Measurements from ENCODE around the gene DSCAML1.

DSCAML1 gene

GRCh38 chr11:117631336-117632140 lies 165.5 kb downstream of the DSCAML1 start:
- in situ Hi-C loops (cut with HindIII; ENCODE audit: low pct_ligation_motif_present, low sequenced_read_pairs): no loop called here
- DNase-seq: no peak
- Histone ChIP-seq H3K36me3 (replicated peaks) (no peaks in the 10 kb centered on the region), H3K27ac (no peak overlapping the region), H3K27me3 (replicated peaks) (no peaks in the 10 kb centered on the region), H3K4me3 (ENCODE audit: low read depth, low read length) (no peak overlapping the region)
- TF ChIP-seq CTCF (IDR thresholded peaks at IDR 0.05; ENCODE audit: low read depth, low read length, missing control alignments): no peak

GRCh38 chr11:117629891-117630538 lies 167.0 kb downstream of the DSCAML1 start:
- H3K27me3 ChIP-seq (replicated peaks): no peaks in the 10 kb centered on the region
- no peak for TF ChIP-seq CTCF (IDR thresholded peaks at IDR 0.05; ENCODE audit: low read depth, low read length, missing control alignments)
- in situ Hi-C loops (cut with HindIII; ENCODE audit: low pct_ligation_motif_present, low sequenced_read_pairs): no loop called here
- no peaks in the 10 kb centered on the region for H3K36me3 ChIP-seq (replicated peaks)
- DNase-seq: no peak
- H3K27ac ChIP-seq: no peak overlapping the region
- no peak overlapping the region for H3K4me3 ChIP-seq (ENCODE audit: low read depth, low read length)

- no peak for DNase-seq
- H3K36me3 ChIP-seq (replicated peaks): no peaks in the 10 kb centered on the region
- no peaks in the 10 kb centered on the region for H3K27me3 ChIP-seq (replicated peaks)
- H3K4me3 ChIP-seq (ENCODE audit: low read depth, low read length): no peak overlapping the region
- in situ Hi-C loops (cut with HindIII; ENCODE audit: low pct_ligation_motif_present, low sequenced_read_pairs): no loop called here
- no peak overlapping the region for H3K27ac ChIP-seq
- TF ChIP-seq CTCF (IDR thresholded peaks at IDR 0.05; ENCODE audit: low read depth, low read length, missing control alignments): no peak
Observed at GRCh38 chr11:117629146-117629545, 167.9 kb downstream of the DSCAML1 start.

- H3K27ac ChIP-seq: no peak overlapping the region
Observed at GRCh38 chr11:117627259-117627658, 169.8 kb downstream of the DSCAML1 start.

DNA sequence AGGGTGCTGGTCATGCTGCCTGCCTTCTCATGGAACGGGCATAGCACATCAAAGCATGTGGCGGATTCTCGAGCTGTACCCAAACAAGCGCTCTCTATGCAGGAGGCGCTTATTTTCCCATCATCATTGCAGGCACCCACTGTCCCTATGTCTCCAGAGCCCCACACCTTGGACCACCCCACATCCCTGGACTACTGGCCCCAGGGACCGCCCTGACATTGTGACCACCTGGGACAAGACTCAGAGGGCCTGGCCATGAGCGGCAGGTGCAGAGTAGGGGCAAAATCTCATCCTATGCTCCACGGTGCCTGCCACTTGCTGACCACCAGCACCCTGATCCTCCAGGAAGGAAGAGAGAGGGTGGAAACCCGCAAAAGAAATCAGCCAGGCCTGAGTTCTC lies 170.4 kb downstream of the DSCAML1 start:
- in situ Hi-C loops (cut with HindIII; ENCODE audit: low pct_ligation_motif_present, low sequenced_read_pairs): no loop called here
- TF ChIP-seq CTCF (IDR thresholded peaks at IDR 0.05; ENCODE audit: low read depth, low read length, missing control alignments): no peak
- Histone ChIP-seq H3K36me3 (replicated peaks) (no peaks in the 10 kb centered on the region), H3K27ac (no peak overlapping the region), H3K4me3 (ENCODE audit: low read depth, low read length) (no peak overlapping the region), H3K27me3 (replicated peaks) (no peaks in the 10 kb centered on the region)
- no peak for DNase-seq

More at GRCh38 chr11:117627259-117627658, 169.8 kb downstream of the DSCAML1 start:
- Histone ChIP-seq H3K27me3 (replicated peaks) (no peaks in the 10 kb centered on the region), H3K4me3 (ENCODE audit: low read depth, low read length) (no peak overlapping the region), H3K36me3 (replicated peaks) (no peaks in the 10 kb centered on the region)
- no peak for DNase-seq
- no peak for TF ChIP-seq CTCF (IDR thresholded peaks at IDR 0.05; ENCODE audit: low read depth, low read length, missing control alignments)
- in situ Hi-C loops (cut with HindIII; ENCODE audit: low pct_ligation_motif_present, low sequenced_read_pairs): no loop called here

Measured in brain microvascular endothelial cell (primary cell).